Left kidney (tissue), 2 donors: ENCODE measurements around the gene IKZF5. TPM values are rescaled to one million over a fixed set of nuclear protein-coding genes. Genes with fewer than 3 reads are reported as not detected.

Experiments used
- DNase-seq: peaks from one replicate; pipeline ENCODE4 v3.0.0-alpha.2; 2013
- polyA plus RNA-seq: library from polyadenylated mRNA; unstranded; fragments of 120-200 nt; gene quantifications from one replicate; pipeline ENCODE4 v1.2.1, GENCODE V29; 2013; ENCODE audit not compliant: insufficient read length

IKZF5 gene
- polyA plus RNA-seq, 1 donor: 27.5 TPM

DNA sequence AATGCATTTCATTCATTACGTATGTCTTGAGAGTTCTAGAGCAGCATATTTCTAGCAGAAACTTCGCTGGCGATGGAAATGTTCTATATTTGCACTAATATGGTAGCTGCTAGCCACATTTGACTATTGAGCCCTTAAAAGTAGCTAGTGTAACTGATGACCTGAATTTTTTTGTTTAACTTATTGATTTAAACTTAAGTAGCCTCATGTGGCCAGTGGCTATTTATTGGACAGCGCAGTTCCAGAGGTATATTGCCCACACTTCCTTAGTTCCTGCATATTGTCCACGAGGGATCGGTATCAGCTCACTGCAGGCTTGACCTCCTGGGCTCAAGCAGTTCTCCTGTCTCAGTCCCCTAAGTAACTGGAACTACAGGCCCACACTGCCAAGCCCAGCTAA is 24.7 kb downstream of the IKZF5 start:
- no peak for DNase-seq

DNA sequence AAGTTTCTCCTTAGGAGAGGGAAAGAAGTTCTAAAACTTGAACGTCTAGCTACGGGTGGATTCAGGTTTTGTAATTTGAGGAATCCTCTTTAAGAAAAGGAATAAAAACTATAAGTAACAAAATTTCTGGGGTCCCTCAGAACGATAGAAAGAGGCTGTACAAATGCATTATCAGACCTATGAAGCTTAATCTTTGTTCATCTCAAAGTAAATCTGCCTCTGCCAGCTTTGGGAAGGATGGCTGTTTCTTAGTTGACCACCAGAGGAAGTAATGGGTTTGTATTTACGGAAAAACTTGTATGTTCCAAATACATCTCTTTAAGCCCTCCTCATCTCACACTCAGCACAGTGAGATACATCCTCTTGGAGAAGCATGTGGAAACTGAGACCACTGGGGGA is 27.5 kb downstream of the IKZF5 start:
- DNase-seq: peak; percentile 19

DNA sequence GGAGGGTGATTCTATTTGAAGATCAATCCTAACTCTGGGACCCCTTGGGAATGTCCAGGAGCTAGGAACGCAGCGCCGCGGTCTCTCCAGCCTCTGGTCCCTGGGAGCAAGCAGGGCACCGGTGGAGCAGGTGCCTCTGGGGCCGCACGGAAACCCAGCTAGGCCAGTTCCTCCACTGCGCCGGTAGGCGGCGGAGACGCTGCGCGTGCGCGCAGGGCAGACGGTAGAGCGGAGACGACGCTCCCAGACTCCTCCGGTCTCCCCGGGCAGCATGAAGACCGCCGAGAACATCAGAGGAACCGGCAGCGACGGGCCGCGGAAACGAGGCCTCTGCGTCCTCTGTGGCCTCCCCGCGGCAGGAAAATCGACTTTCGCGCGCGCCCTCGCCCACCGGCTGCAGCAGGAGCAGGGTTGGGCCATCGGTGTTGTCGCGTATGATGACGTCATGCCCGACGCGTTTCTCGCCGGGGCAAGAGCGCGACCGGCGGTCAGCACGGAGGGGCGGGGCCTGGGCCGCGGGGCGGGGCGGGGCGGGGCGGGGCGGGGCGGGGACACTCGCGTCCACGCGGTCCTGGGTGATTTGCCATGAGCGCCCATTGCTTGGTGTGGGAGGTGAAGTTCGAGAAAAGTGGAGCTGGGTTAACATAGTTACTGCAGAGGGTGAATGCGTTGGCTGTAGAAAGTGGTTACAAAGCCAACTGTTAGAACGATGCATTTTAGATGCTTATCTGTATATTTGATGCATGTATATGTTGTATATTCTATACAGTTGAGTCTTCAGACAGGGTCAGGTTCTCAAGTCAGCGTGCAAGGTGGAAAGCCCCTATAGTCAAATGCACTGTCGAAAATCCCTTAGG is 28.2 kb downstream of the IKZF5 start, which contains the start of gene PSTK:
TSS of gene PSTK (plus strand) at position 193 of the 857 bp plus-strand sequence. CDS start at position 272, 79 bp downstream.
- peak; percentile 89 for DNase-seq

DNA sequence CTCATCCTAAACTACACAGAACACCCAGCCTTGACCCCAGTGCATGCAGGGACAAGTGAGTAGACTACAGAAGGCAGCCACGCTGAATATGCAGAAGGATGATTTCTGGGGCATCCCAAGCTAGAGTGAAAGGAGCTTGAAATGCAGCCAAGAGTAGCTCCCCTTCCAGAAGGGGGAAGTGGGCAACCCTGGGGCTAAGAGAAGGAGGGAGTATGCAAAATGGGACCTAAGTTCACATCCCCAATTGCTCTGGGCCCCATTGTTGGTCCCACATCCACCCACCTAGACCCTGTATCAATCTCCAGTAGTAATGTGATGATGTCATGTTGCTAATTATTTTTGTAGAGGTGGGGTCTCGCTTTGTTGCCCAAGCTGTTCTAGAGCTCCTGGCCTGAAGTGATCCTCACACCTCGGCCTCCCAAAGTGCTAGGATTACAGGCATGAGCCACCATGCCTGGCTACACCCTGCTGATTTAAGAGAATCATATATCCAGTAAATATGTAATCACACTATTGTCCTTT is 34.0 kb downstream of the IKZF5 start:
- DNase-seq: no peak

DNA sequence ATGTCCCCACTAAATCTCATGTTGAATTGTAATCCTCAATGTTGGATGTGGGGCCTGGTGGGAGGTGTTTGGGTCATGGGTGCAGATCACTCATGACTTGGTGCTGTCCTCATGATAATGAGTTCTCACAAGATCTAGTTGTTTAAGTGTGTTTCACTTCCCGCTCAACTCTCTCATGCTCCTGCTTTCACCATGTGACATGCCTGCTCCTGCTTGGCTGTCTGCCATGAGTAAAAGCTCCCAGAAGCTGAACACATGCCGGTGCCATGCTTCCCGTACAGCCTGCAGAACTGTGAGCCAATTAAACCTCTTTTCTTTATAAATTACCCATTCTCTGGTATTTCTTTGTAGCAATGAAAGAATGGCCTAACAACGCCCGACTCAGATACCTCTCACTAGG is 34.6 kb downstream of the IKZF5 start:
- DNase-seq: no peak

DNA sequence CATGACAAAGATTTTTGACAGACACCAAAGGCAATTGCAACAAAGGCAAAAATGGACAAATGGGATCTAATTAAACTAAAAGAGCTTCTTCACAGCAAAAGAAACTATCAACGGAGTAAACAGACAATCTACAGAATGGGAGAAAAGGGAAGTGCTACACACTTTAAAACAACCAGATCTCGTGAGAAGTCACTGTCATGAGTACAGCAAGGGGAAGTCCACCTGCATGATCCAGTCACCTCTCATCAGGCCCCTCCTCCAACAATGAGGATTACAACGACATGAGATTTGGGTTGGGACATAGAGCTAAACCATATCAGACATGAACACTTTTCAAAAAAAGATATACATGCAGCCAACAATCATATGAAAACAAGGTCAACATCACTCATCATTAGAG is 39.9 kb downstream of the IKZF5 start:
- DNase-seq: no peak

DNA sequence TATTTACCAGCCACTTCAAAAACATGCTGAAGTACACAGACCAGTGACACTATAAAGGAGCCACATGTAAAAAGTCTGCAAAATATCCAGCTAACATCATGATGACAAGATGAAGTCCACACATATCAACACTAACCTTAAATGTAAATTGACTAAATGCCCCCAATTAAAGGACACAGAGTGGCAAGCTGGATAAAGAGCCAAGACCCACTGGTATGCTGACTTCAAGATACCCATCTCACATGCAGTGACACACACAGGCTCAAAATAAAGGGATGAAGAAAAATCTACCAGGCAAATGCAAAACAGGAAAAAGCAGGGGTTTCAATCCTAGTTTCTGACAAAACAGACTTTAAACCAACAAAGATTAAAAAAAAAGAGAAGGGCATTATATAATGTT is 41.7 kb downstream of the IKZF5 start:
- DNase-seq: no peak

DNA sequence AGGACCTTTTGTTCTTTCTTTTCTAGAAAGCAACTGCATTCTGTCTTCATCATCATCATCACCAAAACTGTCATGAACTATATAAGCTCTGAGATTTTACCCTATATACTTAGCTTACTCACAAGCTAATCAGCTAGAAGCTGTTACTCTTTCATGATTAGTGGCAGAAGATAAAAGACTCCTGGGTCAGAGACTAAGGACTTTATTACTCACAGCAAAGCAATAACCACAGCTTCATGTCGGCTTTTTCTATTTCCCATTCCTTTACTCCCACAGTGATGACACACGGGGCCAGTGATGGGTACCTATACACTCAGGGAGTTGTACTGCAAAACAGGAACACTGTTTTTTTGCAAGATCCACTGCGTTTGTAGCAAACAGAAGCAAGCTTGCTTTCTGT is 46.2 kb downstream of the IKZF5 start:
- no peak for DNase-seq

DNA sequence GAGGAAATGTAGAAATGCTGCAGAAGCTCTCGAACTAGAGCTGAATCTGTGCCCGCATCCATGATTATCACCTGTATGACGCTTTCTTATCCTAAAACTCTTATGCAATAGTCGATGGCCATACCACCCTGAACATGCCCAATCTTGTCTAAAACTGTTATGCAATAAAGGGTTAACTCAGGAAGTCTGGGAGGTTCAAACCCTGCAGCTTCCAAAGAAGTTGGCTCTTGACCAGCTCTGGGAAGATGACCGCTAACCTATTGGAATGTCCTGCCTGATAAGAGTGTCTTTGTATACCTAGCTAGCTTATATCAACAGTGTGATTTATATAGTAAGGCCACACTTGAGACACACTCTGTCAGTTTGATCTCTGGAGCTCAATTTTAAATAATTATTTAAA is 51.1 kb downstream of the IKZF5 start:
- DNase-seq: no peak

DNA sequence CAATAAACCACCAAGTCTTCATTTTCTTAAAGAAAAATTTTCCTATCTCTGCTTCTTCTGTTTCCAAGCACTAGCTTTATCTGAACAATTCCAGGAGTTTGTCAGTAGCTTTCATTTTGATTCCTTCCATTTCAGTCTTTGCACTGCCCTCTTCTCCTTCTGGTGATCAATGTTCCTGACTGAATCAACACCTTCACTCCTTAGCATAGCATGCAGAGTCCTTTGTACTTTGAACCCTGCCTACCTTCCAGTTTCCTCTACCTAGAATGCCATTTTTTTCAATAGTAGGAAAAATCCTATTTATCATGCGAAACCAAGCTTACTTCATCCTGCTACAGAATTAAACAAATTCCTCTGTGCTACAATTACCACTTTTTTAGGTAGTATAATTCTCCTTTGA is 52.7 kb downstream of the IKZF5 start:
- DNase-seq: no peak

DNA sequence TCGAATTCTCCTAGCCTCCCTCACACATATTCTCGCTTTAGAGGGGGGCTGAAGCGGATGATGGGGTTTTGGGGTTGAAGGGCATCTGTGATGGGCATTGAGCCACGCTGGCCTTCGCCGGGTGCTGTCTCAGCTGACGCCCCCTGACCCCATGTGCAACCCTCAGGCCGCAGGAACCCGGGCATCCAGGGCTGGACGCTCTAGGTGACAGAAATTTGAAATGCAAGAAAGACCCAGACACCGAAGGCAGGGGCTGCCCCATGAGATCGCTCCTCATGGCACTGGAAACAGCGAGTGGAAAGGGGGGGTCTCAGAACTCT is 53.9 kb downstream of the IKZF5 start:
- no peak for DNase-seq

DNA sequence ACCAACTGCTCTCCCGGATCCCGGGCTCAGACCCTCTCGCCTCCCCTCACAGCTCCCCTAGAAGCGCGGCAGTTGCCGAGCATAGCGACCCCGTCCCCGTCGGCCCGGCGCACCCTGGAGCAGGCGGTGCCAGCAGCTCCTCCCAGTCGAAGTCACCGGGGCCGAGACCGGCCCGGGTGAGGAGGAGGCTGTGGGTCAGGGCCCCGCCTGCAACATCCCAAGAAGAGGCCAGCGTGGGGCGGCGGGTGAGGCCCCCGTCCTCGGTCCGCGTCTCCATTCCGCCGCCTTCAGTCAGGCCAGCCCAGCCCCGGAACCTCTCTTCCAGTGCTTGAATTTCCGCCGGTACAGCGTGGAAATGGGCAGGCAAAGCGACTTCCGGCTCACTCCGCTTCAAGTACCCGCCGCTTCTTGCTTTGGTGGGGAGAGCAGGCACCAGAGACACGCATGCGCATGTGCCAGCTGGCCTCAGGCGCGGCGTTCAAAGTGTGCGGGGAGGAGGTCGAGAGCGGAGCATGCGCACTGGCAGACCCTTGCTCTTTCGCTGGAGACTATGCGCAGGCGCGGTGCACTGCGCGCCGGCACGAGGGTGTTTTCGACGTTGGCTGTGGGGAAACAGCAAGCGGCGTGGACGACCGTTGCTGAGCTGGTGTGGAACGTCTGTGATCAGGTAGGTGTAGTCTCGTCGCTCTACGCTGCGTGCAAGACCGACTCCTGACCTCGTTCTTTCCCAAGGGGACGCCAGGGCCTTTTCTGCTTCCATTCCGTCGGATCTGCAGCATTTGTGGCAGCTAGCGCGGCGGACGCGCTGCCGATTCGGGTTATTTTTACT is 54.5 kb downstream of the IKZF5 start, which contains the start of gene C10orf88:
TSS of gene C10orf88 (minus strand) at position 326 of the 829 bp plus-strand sequence. CDS start at position 277, 49 bp downstream.
- peak; percentile 96 for DNase-seq

DNA sequence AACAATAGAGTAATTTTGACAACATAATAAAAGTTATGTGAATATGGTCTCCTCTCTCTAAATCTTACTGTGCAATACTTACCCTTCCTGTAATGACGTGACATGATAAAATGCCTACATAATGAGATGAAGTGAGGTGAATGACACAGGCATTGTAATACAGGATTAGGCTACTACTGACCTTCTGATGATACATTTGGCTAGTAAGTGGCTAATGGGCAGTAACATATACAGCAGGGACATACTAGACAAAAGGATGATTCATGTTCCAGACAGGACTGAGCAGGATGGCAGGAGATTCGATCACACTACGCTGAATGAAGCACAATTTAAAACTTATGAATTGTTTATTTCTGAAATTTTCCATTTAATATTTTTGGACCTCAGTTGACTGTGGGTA is 59.3 kb downstream of the IKZF5 start:
- DNase-seq: no peak

Other genes starting within 250 kb of the IKZF5 start
- 2.1 TPM for gene CUZD1, start 162.9 kb downstream of the IKZF5 start, polyA plus RNA-seq
- 6.6 TPM for gene FAM24B, start 129.2 kb downstream of the IKZF5 start, polyA plus RNA-seq
- gene FAM24A, start 98.2 kb downstream of the IKZF5 start, polyA plus RNA-seq: not detected
- gene C10orf88, start 54.6 kb downstream of the IKZF5 start, polyA plus RNA-seq: 24.5 TPM
- gene PSTK, start 28.4 kb downstream of the IKZF5 start, polyA plus RNA-seq: 12.7 TPM
- gene ACADSB, start 211 bp upstream of the IKZF5 start, polyA plus RNA-seq: 31.1 TPM
- gene HMX3, start 127.2 kb upstream of the IKZF5 start, polyA plus RNA-seq: not detected
- gene HMX2, start 139.3 kb upstream of the IKZF5 start, polyA plus RNA-seq: 0.75 TPM
- gene BUB3, start 145.6 kb upstream of the IKZF5 start, polyA plus RNA-seq: 139 TPM